Neural progenitor cell (in vitro differentiated cells): ENCODE results near the gene IZUMO3. TPM values are rescaled to one million over a fixed set of nuclear protein-coding genes. Genes with fewer than 3 reads are reported as not detected.

Experiments used
- DNase-seq: peaks from one replicate; pipeline ENCODE4 v3.0.0-alpha.2; 2016; ENCODE audit warnings: low spot score
- H2AFZ ChIP-seq: fragments of 200-600 bp; sonication (generic); replicated peaks from 2 replicates; pipeline ENCODE4 v1.6.1; 2016; ENCODE audit warnings: antibody characterized with exemption
- H3F3A ChIP-seq: fragments of 200-600 bp; sonication (generic); 2 replicates; pipeline ENCODE4 v1.6.1; 2016; ENCODE audit warnings: antibody characterized with exemption, low read depth
- H3K27ac ChIP-seq: fragments of 200-600 bp; sonication (generic); 2 replicates; pipeline ENCODE4 v1.5.1; 2016; ENCODE audit warnings: mild to moderate bottlenecking
- H3K27me3 ChIP-seq: fragments of 200-600 bp; sonication (generic); 2 replicates; pipeline ENCODE4 v1.6.1; 2016; ENCODE audit warnings: mild to moderate bottlenecking, moderate library complexity
- H3K36me3 ChIP-seq: fragments of 200-600 bp; sonication (generic); 2 replicates; pipeline ENCODE4 v1.5.1; 2016
- H3K4me1 ChIP-seq: fragments of 200-600 bp; sonication (generic); 2 replicates; pipeline ENCODE4 v1.6.1; 2016; ENCODE audit warnings: mixed run types
- H3K4me2 ChIP-seq: fragments of 200-600 bp; sonication (generic); 2 replicates; pipeline ENCODE4 v1.6.1; 2016
- H3K4me3 ChIP-seq: fragments of 200-600 bp; sonication (generic); 2 replicates; pipeline ENCODE4 v1.5.1; 2016
- H3K79me2 ChIP-seq: fragments of 200-600 bp; sonication (generic); 2 replicates; pipeline ENCODE4 v1.6.1; 2016; ENCODE audit warnings: low read depth
- H3K9ac ChIP-seq: fragments of 200-600 bp; sonication (generic); 2 replicates; pipeline ENCODE4 v1.6.1; 2016
- H3K9me3 ChIP-seq: fragments of 200-600 bp; sonication (generic); 2 replicates; pipeline ENCODE4 v1.5.1; 2016; ENCODE audit warnings: low read depth
- H4K20me1 ChIP-seq: fragments of 200-600 bp; sonication (generic); 2 replicates; pipeline ENCODE4 v1.6.1; 2016; ENCODE audit warnings: low read depth
- H3K27ac Mint-ChIP-seq: 3 replicates; pipeline ENCODE4 v1.8.0; 2021; ENCODE audit warnings: mixed read lengths
- H3K27me3 Mint-ChIP-seq: 2 replicates; pipeline ENCODE4 v1.8.0; 2022; ENCODE audit warnings: low read depth, mild to moderate bottlenecking, inconsistent platforms, moderate library complexity, mixed read lengths; ENCODE audit not compliant: insufficient read depth
- H3K36me3 Mint-ChIP-seq: 3 replicates; pipeline ENCODE4 v1.8.0; 2021; ENCODE audit warnings: mixed read lengths
- H3K4me1 Mint-ChIP-seq: 3 replicates; pipeline ENCODE4 v1.8.0; 2021; ENCODE audit warnings: mixed read lengths
- H3K4me3 Mint-ChIP-seq: 3 replicates; pipeline ENCODE4 v1.8.0; 2021; ENCODE audit warnings: mild to moderate bottlenecking, moderate library complexity, mixed read lengths
- H3K9me3 Mint-ChIP-seq: 3 replicates; pipeline ENCODE4 v1.8.0; 2020; ENCODE audit warnings: mixed read lengths
- EZH2 ChIP-seq: fragments of 200-600 bp; sonication (generic); IDR thresholded peaks from 2 replicates; pipeline ENCODE4 v1.6.1; 2017; ENCODE audit warnings: antibody characterized with exemption, mild to moderate bottlenecking, moderate library complexity
- EZH2phosphoT487 ChIP-seq: fragments of 200-600 bp; sonication (generic); IDR thresholded peaks from 2 replicates; pipeline ENCODE4 v1.6.1; 2017; ENCODE audit warnings: antibody characterized with exemption
- total RNA-seq: library from RNA; depleted of rRNA; stranded (reverse); fragments of >200 nt; gene quantifications from 2 replicates; pipeline ENCODE4 v1.2.3, GENCODE V29; 2015; ENCODE audit warnings: low replicate concordance
- TF ChIP-seq, protein P1 (sequence below): fragments of 200-600 bp; sonication (generic); IDR thresholded peaks from 2 replicates; pipeline ENCODE4 v1.5.1; 2017; ENCODE audit warnings: antibody characterized with exemption, mild to moderate bottlenecking

Gene IZUMO3
- total RNA-seq, 1 donor from 2014 or later: not detected

DNA sequence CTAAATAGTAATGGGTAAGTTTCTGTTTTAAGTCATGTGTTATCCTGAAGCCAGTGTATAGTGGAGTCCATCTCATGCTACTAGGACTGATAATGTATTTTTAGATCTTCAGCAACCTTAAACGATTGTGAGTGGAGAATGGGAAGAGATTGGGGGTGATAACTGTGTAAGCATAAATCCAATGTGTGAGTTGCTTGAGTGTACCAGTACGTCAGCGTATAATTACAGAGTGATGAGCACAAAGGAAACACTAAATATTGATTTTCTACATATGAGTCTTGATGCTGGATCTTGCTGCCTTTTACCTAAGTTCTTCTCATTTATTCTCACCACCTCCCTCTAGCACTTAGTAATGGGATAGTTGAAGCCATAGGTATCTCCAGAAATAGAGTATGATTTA, 16.3 kb upstream of the IZUMO3 start:
- no peaks in the 10 kb centered on the region for H3K9me3 Mint-ChIP-seq
- no peak overlapping the region for H3K27ac Mint-ChIP-seq
- DNase-seq: no peak

DNA sequence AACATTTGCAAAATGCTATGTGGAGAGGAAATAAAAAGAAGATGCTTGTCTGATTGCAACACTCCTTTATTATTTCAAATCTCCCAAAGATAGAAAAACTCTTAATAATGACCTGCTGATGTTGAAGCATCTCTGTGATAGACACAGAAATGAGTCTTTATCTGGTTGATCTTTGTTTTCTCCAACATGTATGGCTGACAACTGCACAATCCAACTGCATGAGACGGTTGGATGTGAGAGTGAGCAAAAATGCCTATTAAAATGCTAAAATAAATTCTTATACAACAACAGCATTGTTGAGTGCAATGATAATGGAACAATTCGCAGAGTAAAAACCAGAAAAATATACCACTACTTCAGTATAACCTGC, 7.5 kb upstream of the IZUMO3 start:
- no peak overlapping the region for H3K27ac Mint-ChIP-seq
- H3K36me3 Mint-ChIP-seq: no peaks in the 10 kb centered on the region
- Histone ChIP-seq H4K20me1 (no peaks in the 10 kb centered on the region), H3K9ac (no peak overlapping the region), H3K4me1 (no peaks in the 10 kb centered on the region), H3K9me3 (no peaks in the 10 kb centered on the region), H3K4me2 (no peak overlapping the region), H2AFZ (no peak overlapping the region), H3K79me2 (no peaks in the 10 kb centered on the region), H3K27ac (no peak overlapping the region), H3K4me3 (no peak overlapping the region), H3K36me3 (no peaks in the 10 kb centered on the region), H3K27me3 (no peaks in the 10 kb centered on the region), H3F3A (no peaks in the 10 kb centered on the region)
- no peaks in the 10 kb centered on the region for H3K27me3 Mint-ChIP-seq
- H3K4me3 Mint-ChIP-seq: no peak overlapping the region
- H3K4me1 Mint-ChIP-seq: no peaks in the 10 kb centered on the region
- TF ChIP-seq, protein P1, sequence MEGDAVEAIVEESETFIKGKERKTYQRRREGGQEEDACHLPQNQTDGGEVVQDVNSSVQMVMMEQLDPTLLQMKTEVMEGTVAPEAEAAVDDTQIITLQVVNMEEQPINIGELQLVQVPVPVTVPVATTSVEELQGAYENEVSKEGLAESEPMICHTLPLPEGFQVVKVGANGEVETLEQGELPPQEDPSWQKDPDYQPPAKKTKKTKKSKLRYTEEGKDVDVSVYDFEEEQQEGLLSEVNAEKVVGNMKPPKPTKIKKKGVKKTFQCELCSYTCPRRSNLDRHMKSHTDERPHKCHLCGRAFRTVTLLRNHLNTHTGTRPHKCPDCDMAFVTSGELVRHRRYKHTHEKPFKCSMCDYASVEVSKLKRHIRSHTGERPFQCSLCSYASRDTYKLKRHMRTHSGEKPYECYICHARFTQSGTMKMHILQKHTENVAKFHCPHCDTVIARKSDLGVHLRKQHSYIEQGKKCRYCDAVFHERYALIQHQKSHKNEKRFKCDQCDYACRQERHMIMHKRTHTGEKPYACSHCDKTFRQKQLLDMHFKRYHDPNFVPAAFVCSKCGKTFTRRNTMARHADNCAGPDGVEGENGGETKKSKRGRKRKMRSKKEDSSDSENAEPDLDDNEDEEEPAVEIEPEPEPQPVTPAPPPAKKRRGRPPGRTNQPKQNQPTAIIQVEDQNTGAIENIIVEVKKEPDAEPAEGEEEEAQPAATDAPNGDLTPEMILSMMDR: no peak
- TF ChIP-seq EZH2: no peak
- no peak for TF ChIP-seq EZH2phosphoT487
- DNase-seq: no peak
- no peaks in the 10 kb centered on the region for H3K9me3 Mint-ChIP-seq

More for the DNA sequence above, 16.3 kb upstream of the IZUMO3 start:
- no peaks in the 10 kb centered on the region for H3K9me3 ChIP-seq
- H2AFZ ChIP-seq: no peak overlapping the region
- H3K4me1 ChIP-seq: no peaks in the 10 kb centered on the region
- no peaks in the 10 kb centered on the region for H3K27me3 ChIP-seq
- no peak overlapping the region for H3K9ac ChIP-seq
- H3K4me1 Mint-ChIP-seq: no peaks in the 10 kb centered on the region
- H3K27ac ChIP-seq: no peak overlapping the region
- H3F3A ChIP-seq: no peaks in the 10 kb centered on the region
- TF ChIP-seq EZH2phosphoT487 (no peak), EZH2 (no peak)
- TF ChIP-seq, protein P1: no peak
- no peaks in the 10 kb centered on the region for H3K36me3 Mint-ChIP-seq
- no peak overlapping the region for H3K4me3 ChIP-seq
- H3K79me2 ChIP-seq: no peaks in the 10 kb centered on the region
- no peaks in the 10 kb centered on the region for H4K20me1 ChIP-seq
- no peak overlapping the region for H3K4me2 ChIP-seq
- H3K4me3 Mint-ChIP-seq: no peak overlapping the region
- no peaks in the 10 kb centered on the region for H3K27me3 Mint-ChIP-seq
- H3K36me3 ChIP-seq: no peaks in the 10 kb centered on the region

DNA sequence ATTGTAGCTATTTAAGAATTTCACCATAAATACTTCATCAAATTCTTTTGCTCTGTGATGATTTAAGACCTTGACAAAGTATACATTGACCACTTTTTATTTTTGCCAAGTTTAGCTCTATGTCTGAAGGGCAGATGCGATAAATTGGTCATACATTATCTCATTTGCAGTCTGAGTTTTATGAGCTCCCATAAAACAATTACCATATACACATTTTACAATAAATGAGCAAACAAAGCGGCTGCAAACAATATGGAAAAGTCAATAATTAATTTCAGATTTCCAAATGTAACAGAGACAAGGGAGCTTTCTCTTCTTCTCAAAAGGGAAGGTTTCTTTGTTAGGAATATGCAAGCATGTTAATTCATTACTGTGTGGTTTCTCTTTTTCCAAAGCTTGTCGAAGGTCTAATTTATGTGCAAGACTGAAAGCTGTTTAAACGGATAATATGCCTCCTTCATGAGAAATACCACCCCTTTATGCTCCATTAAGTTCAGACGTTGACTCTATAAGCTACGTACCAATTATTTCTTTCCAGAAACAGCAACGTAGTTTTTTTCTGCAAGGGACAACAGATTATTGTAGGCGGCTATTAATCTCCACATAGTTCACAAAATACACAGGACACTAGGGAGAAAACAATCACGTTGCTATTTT, 7.0 kb upstream of the IZUMO3 start:
- Histone ChIP-seq H3K27me3 (no peaks in the 10 kb centered on the region), H3K4me1 (no peaks in the 10 kb centered on the region), H2AFZ (no peak overlapping the region), H4K20me1 (no peaks in the 10 kb centered on the region), H3F3A (no peaks in the 10 kb centered on the region), H3K4me2 (no peak overlapping the region), H3K9me3 (no peaks in the 10 kb centered on the region), H3K4me3 (no peak overlapping the region), H3K9ac (no peak overlapping the region), H3K27ac (no peak overlapping the region), H3K36me3 (no peaks in the 10 kb centered on the region), H3K79me2 (no peaks in the 10 kb centered on the region)
- H3K9me3 Mint-ChIP-seq: no peaks in the 10 kb centered on the region
- H3K4me1 Mint-ChIP-seq: no peaks in the 10 kb centered on the region
- TF ChIP-seq EZH2 (no peak), EZH2phosphoT487 (no peak)
- TF ChIP-seq, protein P1: no peak
- H3K27ac Mint-ChIP-seq: no peak overlapping the region
- H3K4me3 Mint-ChIP-seq: no peak overlapping the region
- H3K36me3 Mint-ChIP-seq: no peaks in the 10 kb centered on the region
- no peak for DNase-seq
- no peaks in the 10 kb centered on the region for H3K27me3 Mint-ChIP-seq
